Measurements from ENCODE around the gene DNAJC6.

The DNAJC6 gene

DNA sequence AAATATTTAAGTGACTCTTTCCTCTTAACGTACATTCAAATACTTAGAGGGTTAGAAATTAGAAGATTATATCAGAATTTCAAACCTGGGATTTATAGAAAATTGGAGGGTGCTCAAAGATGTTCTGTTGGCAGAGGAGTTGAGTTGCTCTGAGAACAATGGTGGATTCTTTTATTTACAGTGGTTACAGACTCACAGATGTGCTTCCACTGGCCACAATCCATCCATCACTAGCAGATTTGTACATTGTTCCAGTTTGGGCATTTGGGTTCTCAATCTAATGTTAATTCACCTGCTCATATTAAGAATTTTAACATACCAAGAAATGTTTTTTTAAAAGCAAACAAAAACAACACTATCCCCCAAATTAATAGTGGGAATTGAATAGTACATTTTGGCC, 23.5 kb downstream of the DNAJC6 start:
- TF ChIP-seq, protein P1, sequence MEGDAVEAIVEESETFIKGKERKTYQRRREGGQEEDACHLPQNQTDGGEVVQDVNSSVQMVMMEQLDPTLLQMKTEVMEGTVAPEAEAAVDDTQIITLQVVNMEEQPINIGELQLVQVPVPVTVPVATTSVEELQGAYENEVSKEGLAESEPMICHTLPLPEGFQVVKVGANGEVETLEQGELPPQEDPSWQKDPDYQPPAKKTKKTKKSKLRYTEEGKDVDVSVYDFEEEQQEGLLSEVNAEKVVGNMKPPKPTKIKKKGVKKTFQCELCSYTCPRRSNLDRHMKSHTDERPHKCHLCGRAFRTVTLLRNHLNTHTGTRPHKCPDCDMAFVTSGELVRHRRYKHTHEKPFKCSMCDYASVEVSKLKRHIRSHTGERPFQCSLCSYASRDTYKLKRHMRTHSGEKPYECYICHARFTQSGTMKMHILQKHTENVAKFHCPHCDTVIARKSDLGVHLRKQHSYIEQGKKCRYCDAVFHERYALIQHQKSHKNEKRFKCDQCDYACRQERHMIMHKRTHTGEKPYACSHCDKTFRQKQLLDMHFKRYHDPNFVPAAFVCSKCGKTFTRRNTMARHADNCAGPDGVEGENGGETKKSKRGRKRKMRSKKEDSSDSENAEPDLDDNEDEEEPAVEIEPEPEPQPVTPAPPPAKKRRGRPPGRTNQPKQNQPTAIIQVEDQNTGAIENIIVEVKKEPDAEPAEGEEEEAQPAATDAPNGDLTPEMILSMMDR (conservative IDR thresholded peaks at IDR 0.05; ENCODE audit: low read depth, low read length) = no peak
- H3K4me3 ChIP-seq (ENCODE audit: low read length) = no peak overlapping the region
- DNase-seq (ENCODE audit: low read depth) = no peak

DNA sequence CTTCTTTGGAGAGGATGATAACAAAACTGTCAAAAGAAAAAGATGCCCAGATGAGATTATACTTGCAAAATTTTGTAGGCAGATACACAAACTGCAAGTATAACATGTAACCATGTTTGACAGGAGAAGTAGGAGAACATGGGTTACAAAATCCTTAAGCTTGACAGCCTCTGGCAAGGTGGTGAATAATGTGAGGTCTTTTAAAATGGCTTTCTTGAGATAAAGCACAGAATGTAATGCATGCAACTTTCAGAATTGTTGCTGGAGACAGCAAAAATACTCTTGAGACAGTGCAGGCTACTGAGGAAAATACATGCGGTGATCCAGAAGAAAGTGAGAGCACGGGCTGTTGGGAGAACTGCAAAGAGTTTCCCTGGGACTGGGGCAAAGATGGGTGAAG, 24.7 kb downstream of the DNAJC6 start:
- no peak overlapping the region for H3K4me3 ChIP-seq (ENCODE audit: low read length)
- no peak for DNase-seq (ENCODE audit: low read depth)
- TF ChIP-seq, protein P1 (conservative IDR thresholded peaks at IDR 0.05; ENCODE audit: low read depth, low read length) = no peak

DNA sequence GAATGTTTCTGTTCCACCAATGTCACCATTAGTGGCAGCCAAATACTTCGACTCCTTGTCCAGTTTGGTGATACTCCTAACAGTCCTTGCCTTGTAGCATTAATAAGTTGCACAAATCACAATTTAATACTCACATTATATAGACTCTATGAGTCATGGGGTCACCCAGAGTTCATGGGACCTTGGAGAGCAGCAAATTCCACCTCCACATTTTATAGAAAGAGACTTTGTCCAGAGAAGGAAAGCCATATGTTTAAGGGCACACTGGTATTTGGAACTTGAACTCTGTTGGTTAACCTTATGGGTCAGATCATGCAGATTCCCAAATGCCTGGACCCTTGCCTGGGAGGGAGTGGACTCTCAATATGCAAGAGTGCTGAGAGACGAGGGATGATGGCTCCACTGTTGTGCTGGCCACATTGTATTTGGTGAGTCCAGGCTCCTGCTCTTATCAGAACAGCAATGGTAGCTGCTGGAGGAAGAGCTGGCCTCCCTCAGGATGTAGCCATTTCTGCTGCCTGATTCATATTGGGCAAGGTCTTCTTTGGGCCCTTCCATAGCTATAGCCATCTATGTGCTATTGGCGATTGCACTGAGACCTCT, 30.6 kb downstream of the DNAJC6 start:
- peak; percentile 46 for DNase-seq (ENCODE audit: low read depth)

DNA sequence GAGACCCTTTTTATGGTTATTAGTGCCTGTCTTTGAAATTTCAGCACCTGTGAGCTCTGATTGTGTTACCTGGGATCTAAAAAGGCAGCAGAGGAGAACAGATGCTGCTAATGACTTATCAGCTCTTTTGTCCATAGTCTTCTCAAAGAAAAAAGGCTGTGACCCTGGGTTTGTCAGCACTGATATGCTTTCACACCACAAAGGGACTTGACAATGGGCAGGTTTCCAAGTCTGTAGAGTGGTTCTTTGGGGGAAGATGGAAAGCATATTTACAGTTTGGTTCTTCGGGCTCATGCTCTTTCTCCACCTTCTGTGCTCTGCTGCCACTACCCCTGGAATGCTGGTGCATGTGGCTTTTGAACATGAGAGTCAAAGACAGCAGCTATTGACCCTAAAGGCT, 32.0 kb downstream of the DNAJC6 start:
- no peak overlapping the region for H3K4me3 ChIP-seq (ENCODE audit: low read length)
- no peak for DNase-seq (ENCODE audit: low read depth)
- TF ChIP-seq, protein P1 (conservative IDR thresholded peaks at IDR 0.05; ENCODE audit: low read depth, low read length) = no peak

More for the DNA sequence above, 30.6 kb downstream of the DNAJC6 start:
- TF ChIP-seq, protein P1 (conservative IDR thresholded peaks at IDR 0.05; ENCODE audit: low read depth, low read length) = no peak
- H3K4me3 ChIP-seq (ENCODE audit: low read length) = no peak overlapping the region

DNA sequence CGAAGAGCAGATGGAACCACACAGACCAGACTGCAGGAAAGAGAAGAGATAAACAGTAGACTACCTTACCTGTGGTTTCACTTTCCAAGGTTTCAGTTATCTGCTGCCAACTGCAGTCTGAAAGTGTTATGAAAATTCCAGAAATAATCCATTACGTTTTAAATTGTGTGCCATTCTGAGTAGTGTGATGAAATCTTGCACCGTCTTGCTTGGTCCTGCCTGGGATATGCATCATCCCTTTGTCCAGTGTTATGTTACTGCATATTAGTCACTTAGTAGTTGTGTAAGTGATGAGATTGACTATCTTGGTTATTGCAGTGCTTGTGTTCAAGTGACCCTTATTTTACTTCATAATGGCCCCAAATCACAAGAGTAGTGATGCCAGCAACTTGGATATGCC, 33.9 kb downstream of the DNAJC6 start:
- TF ChIP-seq, protein P1 (conservative IDR thresholded peaks at IDR 0.05; ENCODE audit: low read depth, low read length) = no peak
- no peak overlapping the region for H3K4me3 ChIP-seq (ENCODE audit: low read length)
- DNase-seq (ENCODE audit: low read depth) = no peak

DNA sequence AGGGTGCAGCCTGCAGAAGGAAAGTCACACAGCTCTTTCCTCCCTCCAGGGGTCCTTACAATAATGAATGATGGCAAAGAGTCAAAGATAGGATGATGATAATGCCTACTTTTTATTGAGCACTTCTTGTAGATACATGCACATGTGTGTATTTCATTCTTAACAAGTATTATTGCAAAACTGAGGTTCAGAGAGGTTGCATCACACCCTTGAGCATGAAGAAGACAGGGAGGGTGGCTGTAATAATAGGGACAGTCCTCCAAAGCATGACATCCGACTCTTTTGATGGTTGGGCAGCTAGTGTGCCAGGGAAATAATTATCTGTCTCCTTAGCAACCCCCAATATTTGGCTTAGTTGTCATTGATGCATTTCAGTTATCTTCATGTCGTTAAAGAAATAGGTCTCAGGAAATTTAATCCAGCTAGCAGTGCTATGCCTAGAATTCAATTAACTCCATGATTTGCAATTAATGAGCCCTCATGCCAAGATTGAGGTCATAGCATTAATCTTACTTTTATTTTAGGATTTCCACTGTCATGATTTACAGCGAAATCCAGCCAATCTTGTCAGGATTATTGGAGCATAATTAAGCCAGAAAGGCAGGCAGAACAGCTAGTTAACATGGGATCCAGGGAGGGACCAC, 35.0 kb downstream of the DNAJC6 start:
- TF ChIP-seq, protein P1 (conservative IDR thresholded peaks at IDR 0.05; ENCODE audit: low read depth, low read length) = no peak

DNA sequence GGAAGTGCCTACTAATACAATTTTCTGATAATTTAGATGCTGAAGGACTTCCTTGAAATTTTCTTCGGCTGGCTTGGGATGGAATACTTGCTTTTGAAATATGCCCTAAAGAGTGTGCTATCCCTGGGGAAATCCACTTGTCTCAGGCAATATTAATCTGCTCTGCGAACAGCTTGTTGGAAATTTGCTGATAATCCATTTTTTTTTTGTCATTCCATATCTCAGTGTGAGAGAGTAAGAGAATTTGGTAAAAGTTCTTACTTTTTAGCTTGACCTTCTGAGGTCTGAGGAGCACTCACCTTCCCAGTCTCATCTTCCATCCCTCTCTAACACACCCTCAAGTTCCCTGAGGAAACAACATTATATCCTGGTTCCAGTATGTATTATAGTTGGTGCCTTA, 36.8 kb downstream of the DNAJC6 start:
- no peak for DNase-seq (ENCODE audit: low read depth)
- H3K4me3 ChIP-seq (ENCODE audit: low read length) = no peak overlapping the region
- TF ChIP-seq, protein P1 (conservative IDR thresholded peaks at IDR 0.05; ENCODE audit: low read depth, low read length) = no peak

More for the DNA sequence above, 35.0 kb downstream of the DNAJC6 start:
- H3K4me3 ChIP-seq (ENCODE audit: low read length) = no peak overlapping the region
- no peak for DNase-seq (ENCODE audit: low read depth)

Data from retinal pigment epithelial cell (primary cell).